Natural killer cell (primary cell): Measurements from ENCODE around the gene CHST11. TPM values are rescaled to one million over a fixed set of nuclear protein-coding genes. Genes with fewer than 3 reads are reported as not detected.
A peak's percentile ranks its signal among the peaks of the same experiment; 100 is the strongest.

Source experiments
- ATAC-seq, 3 donors: fragments of 150-1000 bp in 2 of 3; fragments of 200-7000 bp in 1 of 3; cut with Tn5 transposase; 1 replicate in 1 of 3; 2 replicates in 2 of 3; pipeline ENCODE4 v1.10.0; 2021; ENCODE audit warnings: mild to moderate bottlenecking in 2 of 3, moderate library complexity in 2 of 3
- DNase-seq, 2 donors: peaks; one replicate each; pipeline versions ENCODE4 v3.0.0 to v3.0.0-alpha.2; 2013 to 2021; ENCODE audit warnings: mixed read lengths in 1 of 2
- H3K27ac ChIP-seq: one replicate; pipeline ENCODE4 v1.5.1; 2013; ENCODE audit warnings: mild to moderate bottlenecking, low read length
- H3K27me3 ChIP-seq: one replicate; pipeline ENCODE4 v1.6.1; 2013; ENCODE audit warnings: low read length; ENCODE audit not compliant: control insufficient read depth, insufficient read depth
- H3K36me3 ChIP-seq: one replicate; pipeline ENCODE4 v1.6.1; 2013; ENCODE audit warnings: low read length; ENCODE audit not compliant: control insufficient read depth, insufficient read depth
- H3K4me1 ChIP-seq: one replicate; pipeline ENCODE4 v1.6.1; 2013; ENCODE audit warnings: low read length; ENCODE audit not compliant: control insufficient read depth, insufficient read depth
- H3K4me3 ChIP-seq: one replicate; pipeline ENCODE4 v1.5.1; 2013; ENCODE audit warnings: low read length
- H3K9me3 ChIP-seq: one replicate; pipeline ENCODE4 v1.6.1; 2013; ENCODE audit warnings: low read length; ENCODE audit not compliant: control insufficient read depth, insufficient read depth
- H3K27ac Mint-ChIP-seq, 2 donors: one replicate each; pipeline ENCODE4 v1.8.0; 2022; ENCODE audit warnings: mild to moderate bottlenecking in 2 of 2, mixed read lengths in 2 of 2, moderate library complexity in 1 of 2
- H3K27me3 Mint-ChIP-seq, 2 donors: one replicate each; pipeline ENCODE4 v1.8.0; 2022; ENCODE audit warnings: low read depth in 2 of 2, mixed read lengths in 2 of 2
- H3K36me3 Mint-ChIP-seq: one replicate; pipeline ENCODE4 v1.8.0; 2022; ENCODE audit warnings: mixed read lengths
- H3K4me1 Mint-ChIP-seq, 2 donors: one replicate each; pipeline ENCODE4 v1.8.0; 2022; ENCODE audit warnings: mixed read lengths in 2 of 2
- H3K4me3 Mint-ChIP-seq: one replicate; pipeline ENCODE4 v1.8.0; 2022; ENCODE audit warnings: mild to moderate bottlenecking, moderate library complexity, mixed read lengths
- H3K9me3 Mint-ChIP-seq, 2 donors: one replicate each; pipeline ENCODE4 v1.8.0; 2022; ENCODE audit warnings: mixed read lengths in 2 of 2
- WGBS: methylation state at CpG from one replicate; pipeline ENCODE4 v1.1.7; 2013; ENCODE audit warnings: missing lambda C conversion rate; ENCODE audit not compliant: insufficient coverage; 5-methylcytosine and 5-hydroxymethylcytosine counted together
- intact Hi-C: fragments of 100-400 bp; cut with micrococcal nuclease; formaldehyde crosslinking; loops from one replicate; pipeline ENCODE4 v1.14.2; 2022
- total RNA-seq, 4 donors: library from RNA; stranded (reverse); fragments of 120-200 nt in 1 of 4; gene quantifications; one replicate each; pipeline versions ENCODE4 v1.2.3 to v1.2.4, GENCODE V29; 2013 to 2022
- TF ChIP-seq, protein P1 (sequence below): fragments of 200-600 bp; IDR thresholded peaks from one replicate; pipeline ENCODE4 v1.8.0; 2022; ENCODE audit warnings: antibody characterized with exemption

The CHST11 gene
- total RNA-seq, 3 donors from 2014 or later (not counting 1 experiment from before 2014, with no cell fraction given) = 85.3 to 118 (median 96.1) TPM

DNA sequence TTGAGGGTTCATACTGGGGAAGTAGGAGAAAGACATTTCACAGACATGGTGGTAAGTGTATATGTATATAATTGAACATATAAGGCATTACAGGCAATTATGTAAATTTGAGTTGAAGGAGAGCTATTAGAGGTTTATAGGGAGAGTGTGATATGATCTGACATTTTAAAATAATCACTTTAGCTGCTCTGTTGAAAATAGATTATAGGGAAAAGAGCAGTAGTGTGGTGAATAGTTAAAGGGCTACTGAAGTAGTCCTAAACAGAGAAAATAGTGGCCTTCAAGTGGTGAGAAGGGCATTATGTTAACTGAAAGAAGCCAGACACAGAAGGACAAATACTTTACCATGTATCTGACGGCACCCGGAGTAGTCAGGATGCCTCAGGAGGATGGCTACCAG is 267.1 kb downstream of the CHST11 start:
- ATAC-seq (no peak), DNase-seq (no peak)
- H3K27ac ChIP-seq = no peak overlapping the region
- no peak overlapping the region for H3K4me3 ChIP-seq
- H3K4me1 ChIP-seq = peaks cover 62% of the 10 kb centered on the region
- Mint-ChIP-seq H3K27ac (peak overlapping the region; percentile 59 to 94), H3K27me3 (no peaks in the 10 kb centered on the region), H3K4me1 (peaks cover 94 to 96% of the 10 kb centered on the region in 2 donors), H3K36me3 (no peaks in the 10 kb centered on the region), H3K4me3 (no peak overlapping the region), H3K9me3 (no peaks in the 10 kb centered on the region)
- WGBS = 100% methylated on average over 2 of the region's 2 CpGs
- H3K9me3 ChIP-seq = no peaks in the 10 kb centered on the region
- intact Hi-C loops = no loop called here
- TF ChIP-seq, protein P1, sequence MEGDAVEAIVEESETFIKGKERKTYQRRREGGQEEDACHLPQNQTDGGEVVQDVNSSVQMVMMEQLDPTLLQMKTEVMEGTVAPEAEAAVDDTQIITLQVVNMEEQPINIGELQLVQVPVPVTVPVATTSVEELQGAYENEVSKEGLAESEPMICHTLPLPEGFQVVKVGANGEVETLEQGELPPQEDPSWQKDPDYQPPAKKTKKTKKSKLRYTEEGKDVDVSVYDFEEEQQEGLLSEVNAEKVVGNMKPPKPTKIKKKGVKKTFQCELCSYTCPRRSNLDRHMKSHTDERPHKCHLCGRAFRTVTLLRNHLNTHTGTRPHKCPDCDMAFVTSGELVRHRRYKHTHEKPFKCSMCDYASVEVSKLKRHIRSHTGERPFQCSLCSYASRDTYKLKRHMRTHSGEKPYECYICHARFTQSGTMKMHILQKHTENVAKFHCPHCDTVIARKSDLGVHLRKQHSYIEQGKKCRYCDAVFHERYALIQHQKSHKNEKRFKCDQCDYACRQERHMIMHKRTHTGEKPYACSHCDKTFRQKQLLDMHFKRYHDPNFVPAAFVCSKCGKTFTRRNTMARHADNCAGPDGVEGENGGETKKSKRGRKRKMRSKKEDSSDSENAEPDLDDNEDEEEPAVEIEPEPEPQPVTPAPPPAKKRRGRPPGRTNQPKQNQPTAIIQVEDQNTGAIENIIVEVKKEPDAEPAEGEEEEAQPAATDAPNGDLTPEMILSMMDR = no peak
- H3K36me3 ChIP-seq = no peaks in the 10 kb centered on the region
- H3K27me3 ChIP-seq = no peaks in the 10 kb centered on the region

DNA sequence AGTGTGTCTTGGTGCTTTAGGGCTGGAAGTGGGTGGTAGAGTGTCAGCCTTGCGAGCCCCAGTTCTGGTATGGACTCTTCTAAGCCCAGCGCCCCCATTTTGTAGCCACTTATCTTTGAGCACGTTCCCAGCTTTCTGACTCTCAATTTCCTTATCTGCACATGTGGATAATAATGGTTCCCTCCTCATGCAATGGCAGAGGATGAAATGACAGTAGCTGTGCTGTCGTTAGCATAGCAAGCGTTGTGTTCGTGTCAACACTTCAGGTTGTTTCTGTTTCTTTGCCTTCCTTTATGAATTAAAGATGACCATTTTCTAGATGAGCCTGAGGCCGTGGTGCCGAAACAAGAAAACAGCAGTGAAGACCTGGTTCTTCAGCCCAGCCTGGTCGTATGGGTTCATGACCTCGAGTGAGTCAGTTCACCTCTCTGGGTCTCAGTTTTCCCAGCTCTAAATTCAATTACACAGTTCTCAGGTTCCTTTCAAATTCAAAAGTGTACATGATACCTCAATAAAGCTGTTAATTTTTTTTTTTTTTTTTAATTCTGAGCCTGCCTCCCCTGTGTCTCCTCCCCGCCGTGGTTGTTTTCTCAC is 268.3 kb downstream of the CHST11 start:
- Histone ChIP-seq H3K4me1 (peaks cover 67% of the 10 kb centered on the region), H3K36me3 (no peaks in the 10 kb centered on the region), H3K9me3 (no peaks in the 10 kb centered on the region), H3K4me3 (no peak overlapping the region), H3K27me3 (no peaks in the 10 kb centered on the region), H3K27ac (no peak overlapping the region)
- Mint-ChIP-seq H3K4me3 (no peak overlapping the region), H3K27ac (peak overlapping the region; percentile 36 to 77), H3K36me3 (no peaks in the 10 kb centered on the region), H3K9me3 (no peaks in the 10 kb centered on the region), H3K27me3 (no peaks in the 10 kb centered on the region), H3K4me1 (peaks cover 96 to 97% of the 10 kb centered on the region in 2 donors)
- TF ChIP-seq, protein P1 = no peak
- 86% methylated on average over 12 of the region's 12 CpGs for WGBS
- intact Hi-C loops = no loop called here
- ATAC-seq = no peak
- DNase-seq = no peak

DNA sequence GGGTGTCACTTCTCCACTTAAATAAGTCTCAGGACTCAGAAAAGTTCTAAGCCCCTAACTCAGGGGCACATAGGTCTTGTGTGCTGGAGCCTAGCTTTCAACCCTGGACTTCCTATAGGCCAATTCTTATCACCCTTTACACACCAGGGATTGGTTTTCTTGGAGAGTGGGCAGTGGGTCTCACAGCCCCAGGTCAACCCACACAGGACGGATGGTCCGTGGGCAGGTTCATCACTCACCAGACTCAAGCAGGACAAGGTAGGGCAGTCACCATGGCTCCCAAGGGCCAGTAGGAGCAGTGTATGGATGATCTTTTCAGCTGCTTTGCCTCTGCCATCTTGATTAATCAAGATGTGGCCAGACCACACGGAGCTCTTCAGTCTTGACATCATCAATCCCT is 268.9 kb downstream of the CHST11 start:
- Mint-ChIP-seq H3K4me3 (no peak overlapping the region), H3K27ac (peak overlapping the region; percentile 57 to 77), H3K9me3 (no peaks in the 10 kb centered on the region), H3K27me3 (no peaks in the 10 kb centered on the region), H3K36me3 (no peaks in the 10 kb centered on the region), H3K4me1 (peaks cover 95 to 96% of the 10 kb centered on the region in 2 donors)
- Histone ChIP-seq H3K36me3 (no peaks in the 10 kb centered on the region), H3K4me1 (peaks cover 64% of the 10 kb centered on the region), H3K27me3 (no peaks in the 10 kb centered on the region), H3K4me3 (no peak overlapping the region), H3K27ac (no peak overlapping the region), H3K9me3 (no peaks in the 10 kb centered on the region)
- DNase-seq (no peak), ATAC-seq (no peak)
- 97% methylated on average over 3 of the region's 3 CpGs for WGBS
- TF ChIP-seq, protein P1 = no peak
- intact Hi-C loops = no loop called here
